Upper lobe of left lung (tissue), 6 donors: ENCODE results near the gene ACSS2. TPM values are rescaled to one million over a fixed set of nuclear protein-coding genes. Genes with fewer than 3 reads are reported as not detected.
A peak's percentile ranks its signal among the peaks of the same experiment; 100 is the strongest.

Experiments used
- ATAC-seq, 2 donors: fragments of 200-7000 bp; cut with Tn5 transposase; one replicate each; pipeline ENCODE4 v1.9.1; 2022; ENCODE audit warnings: mild to moderate bottlenecking in 2 of 2, moderate library complexity in 2 of 2; ENCODE audit not compliant: low FRiP score in 2 of 2
- DNase-seq, 2 donors: peaks; one replicate each; pipeline ENCODE4 v3.0.0-alpha.2; 2019 to 2020
- H3K27ac ChIP-seq, 4 donors: fragments of 200-600 bp; sonication (generic); one replicate each; pipeline ENCODE4 v1.5.1; 2016 to 2019
- H3K27me3 ChIP-seq, 4 donors: fragments of 200-600 bp; sonication (generic); one replicate each; pipeline ENCODE4 v1.5.1; 2017 to 2019
- H3K36me3 ChIP-seq, 4 donors: fragments of 200-600 bp; sonication (generic); one replicate each; pipeline ENCODE4 v1.5.1; 2016 to 2019
- H3K4me1 ChIP-seq, 4 donors: fragments of 200-600 bp; sonication (generic); one replicate each; pipeline ENCODE4 v1.5.1; 2018 to 2019
- H3K4me3 ChIP-seq, 4 donors: fragments of 200-600 bp; sonication (generic); one replicate each; pipeline ENCODE4 v1.5.1; 2017 to 2019; ENCODE audit warnings: mild to moderate bottlenecking in 2 of 4, moderate library complexity in 1 of 4
- H3K9me3 ChIP-seq, 4 donors: fragments of 200-600 bp; sonication (generic); one replicate each; pipeline ENCODE4 v1.5.1; 2018 to 2019
- EP300 ChIP-seq, 4 donors: sonication (generic); formaldehyde crosslinking; IDR thresholded peaks; one replicate each; pipeline ENCODE4 v1.5.1; 2017; ENCODE audit warnings: antibody characterized with exemption in 4 of 4, control low read depth in 2 of 4
- POLR2A ChIP-seq, 4 donors: fragments of 450-650 bp; IDR thresholded peaks; one replicate each; pipeline ENCODE4 v1.5.1; 2016 to 2017; ENCODE audit warnings: antibody characterized with exemption in 4 of 4, mild to moderate bottlenecking in 2 of 4
- POLR2AphosphoS5 ChIP-seq, 2 donors: sonication (generic); formaldehyde crosslinking; IDR thresholded peaks; one replicate each; pipeline ENCODE4 v1.5.1; 2017; ENCODE audit warnings: antibody characterized with exemption in 2 of 2
- WGBS, 2 donors: methylation state at CpG; one replicate each; pipeline ENCODE4 v1.1.5; 2017 to 2018; 5-methylcytosine and 5-hydroxymethylcytosine counted together
- total RNA-seq, 6 donors: library from RNA; depleted of rRNA in 4 of 6; stranded (reverse); fragments of >200 nt in 4 of 6; gene quantifications; one replicate each; pipeline versions ENCODE4 v1.1.0 to v1.2.1, GENCODE V29; 2016 to 2021
- TF ChIP-seq, protein P1 (sequence below), 6 experiments: fragments of 450-650 bp in 4 of 6; fragments of 200-600 bp in 2 of 6; sonication (generic) in 2 of 6; IDR thresholded peaks; one replicate each; pipeline ENCODE4 v1.5.1; 2016 to 2019; ENCODE audit warnings: antibody characterized with exemption in 6 of 6
- donor health status: DM: no; HTN: no; CAD: no; lungs with moderate emphysema.
- donor health status: DM: no; HTN: yes; CAD: no; lungs with severe emphysema.

ACSS2 gene
- total RNA-seq, 6 donors from 2014 or later = 110 to 377 (median 203) TPM

DNA sequence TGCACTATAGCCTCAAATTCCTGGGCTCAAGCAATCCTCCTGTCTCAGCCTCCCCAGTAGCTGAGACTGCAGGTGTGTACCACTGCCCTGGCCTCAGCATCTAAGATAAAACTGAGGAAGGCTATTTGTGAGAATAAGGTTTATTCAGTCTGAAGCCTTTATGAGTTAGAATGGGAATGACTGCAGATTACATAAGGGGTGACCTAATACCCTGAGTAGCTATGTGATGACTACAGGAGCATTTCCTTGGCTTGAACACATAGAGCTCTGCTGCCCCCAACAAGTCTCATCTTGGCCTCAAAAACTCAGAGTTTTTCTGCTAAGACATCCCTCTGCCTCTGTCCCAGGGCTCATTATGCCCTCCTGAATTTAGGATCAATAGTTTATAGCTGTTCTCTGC lies 71.6 kb downstream of the ACSS2 start:
- ATAC-seq (peak in 1 of 2 donors; percentile 71), DNase-seq (no peak)
- no peaks in the 10 kb centered on the region for H3K27me3 ChIP-seq
- H3K4me1 ChIP-seq = peaks cover 0 to 10% (median 4%) of the 10 kb centered on the region in 4 donors
- no peaks in the 10 kb centered on the region for H3K9me3 ChIP-seq
- no peak overlapping the region for H3K27ac ChIP-seq
- peaks cover 0 to 47% (median 11%) of the 10 kb centered on the region in 4 donors for H3K36me3 ChIP-seq
- TF ChIP-seq EP300 (IDR thresholded peaks at IDR 0.05) = no peak
- no peak for TF ChIP-seq POLR2A (IDR thresholded peaks at IDR 0.05)
- TF ChIP-seq POLR2AphosphoS5 (IDR thresholded peaks at IDR 0.05) = no peak
- TF ChIP-seq, protein P1, sequence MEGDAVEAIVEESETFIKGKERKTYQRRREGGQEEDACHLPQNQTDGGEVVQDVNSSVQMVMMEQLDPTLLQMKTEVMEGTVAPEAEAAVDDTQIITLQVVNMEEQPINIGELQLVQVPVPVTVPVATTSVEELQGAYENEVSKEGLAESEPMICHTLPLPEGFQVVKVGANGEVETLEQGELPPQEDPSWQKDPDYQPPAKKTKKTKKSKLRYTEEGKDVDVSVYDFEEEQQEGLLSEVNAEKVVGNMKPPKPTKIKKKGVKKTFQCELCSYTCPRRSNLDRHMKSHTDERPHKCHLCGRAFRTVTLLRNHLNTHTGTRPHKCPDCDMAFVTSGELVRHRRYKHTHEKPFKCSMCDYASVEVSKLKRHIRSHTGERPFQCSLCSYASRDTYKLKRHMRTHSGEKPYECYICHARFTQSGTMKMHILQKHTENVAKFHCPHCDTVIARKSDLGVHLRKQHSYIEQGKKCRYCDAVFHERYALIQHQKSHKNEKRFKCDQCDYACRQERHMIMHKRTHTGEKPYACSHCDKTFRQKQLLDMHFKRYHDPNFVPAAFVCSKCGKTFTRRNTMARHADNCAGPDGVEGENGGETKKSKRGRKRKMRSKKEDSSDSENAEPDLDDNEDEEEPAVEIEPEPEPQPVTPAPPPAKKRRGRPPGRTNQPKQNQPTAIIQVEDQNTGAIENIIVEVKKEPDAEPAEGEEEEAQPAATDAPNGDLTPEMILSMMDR (IDR thresholded peaks at IDR 0.05) = no peak
- H3K4me3 ChIP-seq = no peak overlapping the region

DNA sequence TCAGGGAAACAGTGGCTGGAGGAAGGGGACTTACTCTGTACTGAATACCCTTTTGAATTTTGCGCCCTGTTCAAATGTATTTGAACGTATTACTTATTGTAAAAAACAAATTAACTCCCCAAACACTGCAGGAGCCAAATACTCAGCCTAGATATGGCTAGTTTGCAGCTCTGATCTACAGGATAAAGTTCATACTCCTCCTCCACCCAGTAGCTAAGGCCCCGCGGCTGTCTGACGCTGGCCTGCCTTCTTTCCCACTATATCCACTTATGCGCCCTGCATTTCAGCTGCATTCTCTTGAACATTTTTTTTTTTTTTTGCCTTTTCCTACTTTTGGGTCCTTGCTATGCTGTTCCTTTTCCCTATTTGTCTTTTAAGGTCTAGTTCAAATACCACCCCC lies 72.7 kb downstream of the ACSS2 start:
- no peak for ATAC-seq
- Histone ChIP-seq H3K27ac (no peak overlapping the region), H3K4me3 (no peak overlapping the region), H3K27me3 (no peaks in the 10 kb centered on the region), H3K36me3 (peaks cover 0 to 39% (median 4%) of the 10 kb centered on the region in 4 donors), H3K9me3 (no peaks in the 10 kb centered on the region), H3K4me1 (peaks cover 0 to 10% (median 4%) of the 10 kb centered on the region in 4 donors)
- TF ChIP-seq, protein P1 (IDR thresholded peaks at IDR 0.05) = no peak
- no peak for TF ChIP-seq POLR2AphosphoS5 (IDR thresholded peaks at IDR 0.05)
- WGBS, 2 donors = 89 to 94% methylated on average over 6 of the region's 6 CpGs
- no peak for DNase-seq

DNA sequence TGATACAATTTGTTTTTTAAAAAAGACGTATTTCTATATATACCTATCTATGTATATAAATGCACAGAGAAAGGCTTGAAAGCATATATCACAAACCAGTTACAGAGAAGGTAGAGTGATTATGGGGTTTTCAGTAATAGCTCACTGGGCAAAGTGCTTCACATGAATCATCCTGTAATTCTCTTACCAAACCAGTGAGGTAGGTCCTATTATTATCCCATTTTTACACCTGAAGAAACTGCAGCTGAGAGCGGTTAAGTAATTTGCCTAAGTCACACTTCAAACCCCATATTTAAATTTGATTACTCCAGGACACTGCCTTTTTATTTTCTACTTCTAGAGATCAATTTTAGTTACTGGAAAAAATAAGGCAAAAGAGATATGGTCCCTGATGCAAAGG lies 74.8 kb downstream of the ACSS2 start:
- Histone ChIP-seq H3K4me3 (no peak overlapping the region), H3K27ac (no peak overlapping the region)
- 93 to 97% methylated on average over 2 of the region's 2 CpGs for WGBS, 2 donors

DNA sequence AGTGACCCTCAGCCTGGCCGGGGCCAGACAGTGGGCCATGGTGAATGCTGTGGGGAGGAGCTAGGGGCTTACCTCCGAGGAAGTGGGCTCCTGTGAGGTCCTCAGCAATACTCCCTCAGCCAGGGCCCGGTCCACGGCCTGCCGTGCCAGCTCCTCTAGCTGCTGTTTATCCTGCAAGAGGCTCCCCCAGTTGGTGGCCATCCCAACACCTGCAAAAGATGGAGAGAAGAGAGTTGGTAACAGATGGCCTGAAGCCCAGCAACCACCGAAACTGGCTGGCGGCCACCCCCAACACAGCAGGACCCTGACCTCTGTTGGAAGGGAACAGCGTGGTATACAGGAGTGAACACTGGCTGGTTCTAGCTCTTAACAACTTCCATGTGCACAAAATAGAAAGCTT lies 75.2 kb downstream of the ACSS2 start:
- WGBS, 2 donors = 85 to 87% methylated on average over 5 to 7 of the region's 8 CpGs
- H3K36me3 ChIP-seq = peaks cover 0 to 25% (median 2%) of the 10 kb centered on the region in 4 donors
- ATAC-seq (no peak), DNase-seq (no peak)
- H3K9me3 ChIP-seq = no peaks in the 10 kb centered on the region
- H3K4me1 ChIP-seq = peaks cover 8 to 15% (median 11%) of the 10 kb centered on the region in 4 donors
- no peaks in the 10 kb centered on the region for H3K27me3 ChIP-seq
- no peak overlapping the region for H3K4me3 ChIP-seq
- TF ChIP-seq POLR2AphosphoS5 (IDR thresholded peaks at IDR 0.05) (no peak), POLR2A (IDR thresholded peaks at IDR 0.05) (no peak)
- TF ChIP-seq, protein P1 (IDR thresholded peaks at IDR 0.05) = no peak
- no peak overlapping the region for H3K27ac ChIP-seq

More for the DNA sequence above, 74.8 kb downstream of the ACSS2 start:
- Histone ChIP-seq H3K9me3 (no peaks in the 10 kb centered on the region), H3K4me1 (peaks cover 8 to 14% (median 9%) of the 10 kb centered on the region in 4 donors), H3K27me3 (no peaks in the 10 kb centered on the region), H3K36me3 (peaks cover 0 to 25% (median 2%) of the 10 kb centered on the region in 4 donors)
- no peak for TF ChIP-seq EP300 (IDR thresholded peaks at IDR 0.05)
- no peak for TF ChIP-seq POLR2A (IDR thresholded peaks at IDR 0.05)
- TF ChIP-seq, protein P1 (IDR thresholded peaks at IDR 0.05) = no peak
- no peak for TF ChIP-seq POLR2AphosphoS5 (IDR thresholded peaks at IDR 0.05)
- DNase-seq (no peak), ATAC-seq (no peak)

GRCh38 chr20:34952671-34953070 lies 76.3 kb downstream of the ACSS2 start:
- H3K27me3 ChIP-seq = no peaks in the 10 kb centered on the region
- H3K4me3 ChIP-seq = no peak overlapping the region
- no peak for TF ChIP-seq EP300 (IDR thresholded peaks at IDR 0.05)
- whole genome bisulfite sequencing, 2 donors = 77 to 90% methylated on average over 5 of the region's 5 CpGs
- H3K9me3 ChIP-seq = no peaks in the 10 kb centered on the region
- peaks cover 8 to 15% (median 11%) of the 10 kb centered on the region in 4 donors for H3K4me1 ChIP-seq
- ATAC-seq (no peak), DNase-seq (no peak)
- H3K36me3 ChIP-seq = peaks cover 0 to 25% (median 2%) of the 10 kb centered on the region in 4 donors
- H3K27ac ChIP-seq = no peak overlapping the region
